ENCODE measurements around the gene SP140L. TPM values are rescaled to one million over a fixed set of nuclear protein-coding genes. Genes with fewer than 3 reads are reported as not detected.

Gene SP140L
- total RNA-seq, 4 donors from 2014 or later: 5.3 to 37.5 (median 18.3) TPM

DNA sequence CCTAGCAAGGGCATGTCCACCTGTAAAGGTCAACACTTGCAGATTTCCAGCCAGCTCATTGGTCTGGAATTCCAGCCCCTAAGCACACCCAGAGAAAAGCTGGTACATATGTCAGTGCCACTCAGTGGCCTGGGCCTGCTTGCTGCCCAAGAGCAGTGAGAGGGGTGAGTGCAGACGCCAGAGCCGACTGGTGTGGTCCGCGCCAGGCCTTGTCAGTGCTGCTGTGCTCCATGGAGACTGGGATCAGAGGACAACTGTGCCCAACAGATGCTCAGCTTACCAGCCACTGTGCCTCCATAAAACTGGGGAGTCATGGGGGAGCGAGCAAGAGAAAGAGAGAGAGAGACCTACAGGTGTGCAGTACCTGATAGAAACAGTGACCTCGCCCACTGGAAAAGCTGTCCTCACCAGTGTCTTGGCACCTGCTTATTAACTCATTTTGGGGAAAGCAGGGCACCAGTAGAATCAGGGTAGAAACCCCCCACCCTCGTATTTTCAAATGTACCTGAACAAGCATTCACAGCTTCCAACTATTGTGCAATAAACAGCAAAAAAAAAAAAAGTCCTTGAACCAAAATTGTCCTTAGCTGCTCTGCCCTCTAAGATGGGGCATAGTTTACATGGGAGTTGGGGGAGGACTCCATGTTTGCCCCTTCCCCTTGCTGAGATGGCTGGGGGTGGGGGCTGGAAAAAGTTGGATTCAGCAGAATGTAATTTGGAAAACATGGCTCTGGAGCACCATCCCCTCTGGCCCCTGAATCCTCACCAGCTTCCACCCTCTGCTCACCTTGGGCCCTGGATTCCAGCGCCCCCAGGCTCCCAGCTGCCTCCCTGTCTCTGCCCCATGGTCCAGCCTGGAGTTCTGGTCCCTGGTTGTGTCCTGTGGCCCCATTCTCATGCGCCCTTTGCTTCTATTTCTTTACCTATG lies 1.4 kb upstream of the SP140L start:
- DNase-seq (ENCODE audit: low spot score) (no peak), ATAC-seq (ENCODE audit: low FRiP score) (no peak)
- TF ChIP-seq CTCF (IDR thresholded peaks at IDR 0.05): no peak

DNA sequence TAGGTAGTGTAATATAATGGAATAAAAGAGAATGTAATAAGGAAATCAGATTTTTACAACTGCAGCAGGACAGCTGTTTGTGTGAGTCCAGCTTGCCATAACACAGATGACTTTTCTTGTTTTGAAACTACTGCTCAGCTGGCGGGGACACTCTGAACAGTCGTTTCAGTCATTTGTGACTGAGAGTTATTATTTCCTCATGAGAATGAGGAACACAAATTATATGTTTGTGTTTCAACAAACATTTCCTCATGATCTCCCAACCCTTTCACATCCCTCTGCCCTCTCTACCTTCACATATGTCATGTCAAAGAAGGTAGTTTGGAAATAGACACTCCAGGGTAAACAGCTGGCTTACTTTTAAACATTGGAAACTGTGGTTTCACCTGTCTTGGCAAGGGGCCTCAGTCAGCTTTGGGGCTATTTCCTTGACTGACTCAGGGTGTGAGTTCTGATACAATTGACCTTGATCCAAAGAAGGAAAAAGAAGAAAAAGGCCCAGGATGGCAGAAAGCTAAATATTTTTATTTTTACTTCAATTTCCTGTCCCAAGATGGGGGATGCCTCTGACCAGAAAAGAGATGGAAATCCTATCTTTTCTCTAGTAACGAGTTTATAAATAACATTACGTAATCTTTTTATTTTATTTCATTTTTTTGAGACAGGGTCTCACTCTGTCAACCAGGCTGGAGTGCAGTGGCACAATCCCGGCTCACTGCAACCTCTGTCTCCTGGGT lies 593 bp downstream of the SP140L start:
- TF ChIP-seq CTCF (IDR thresholded peaks at IDR 0.05): no peak
- no peak for DNase-seq (ENCODE audit: low spot score)
- ATAC-seq (ENCODE audit: low FRiP score): no peak

DNA sequence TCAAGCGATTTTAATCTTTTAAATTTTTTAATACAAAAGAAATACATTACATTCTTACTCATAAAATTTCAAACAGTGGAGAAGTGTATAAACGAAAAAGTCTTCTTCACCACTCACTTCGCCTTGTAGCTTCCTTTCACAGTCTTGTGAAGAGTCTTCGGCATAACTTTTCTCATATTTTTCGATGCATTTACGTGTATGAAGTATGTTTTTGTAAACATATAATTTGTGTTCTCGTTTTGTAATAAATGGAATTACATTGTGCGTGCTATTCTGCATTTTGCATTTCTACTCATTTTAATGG lies 1.1 kb downstream of the SP140L start:
- no peak for ATAC-seq (ENCODE audit: low FRiP score)
- no peak for TF ChIP-seq CTCF (IDR thresholded peaks at IDR 0.05)
- DNase-seq (ENCODE audit: low spot score): no peak

DNA sequence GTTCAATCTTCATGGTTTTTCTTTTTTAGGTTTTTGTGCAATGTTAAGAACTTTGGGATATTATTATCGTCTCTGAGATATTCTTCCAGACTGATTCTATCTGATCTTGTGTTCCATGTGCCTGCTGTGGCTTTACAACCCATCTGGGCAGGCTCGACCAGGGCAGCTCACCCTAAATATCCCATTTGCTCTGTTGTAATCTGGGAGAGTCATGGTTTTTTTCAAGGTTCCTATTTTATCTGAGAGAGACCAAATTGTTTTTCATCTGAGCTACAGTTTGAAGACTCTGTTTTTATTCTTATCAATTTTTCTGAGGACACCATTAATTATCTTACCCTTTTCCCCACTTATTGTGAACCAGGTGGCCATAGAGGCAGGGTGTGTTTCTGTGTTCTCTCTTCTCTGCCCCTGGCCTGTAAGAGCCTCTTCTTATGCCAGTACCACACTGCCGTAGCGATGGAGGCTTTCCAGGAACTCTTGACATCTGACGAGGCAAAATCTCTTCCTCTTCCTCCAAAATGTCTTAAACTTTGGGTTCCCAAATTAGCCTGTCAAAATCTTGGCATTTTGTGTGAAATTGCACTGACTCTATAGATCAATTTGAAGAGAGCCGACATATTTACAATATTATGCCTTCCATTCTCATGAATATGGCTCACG lies 3.1 kb downstream of the SP140L start:
- no peak for ATAC-seq (ENCODE audit: low FRiP score)
- no peak for TF ChIP-seq CTCF (IDR thresholded peaks at IDR 0.05)
- no peak for DNase-seq (ENCODE audit: low spot score)

DNA sequence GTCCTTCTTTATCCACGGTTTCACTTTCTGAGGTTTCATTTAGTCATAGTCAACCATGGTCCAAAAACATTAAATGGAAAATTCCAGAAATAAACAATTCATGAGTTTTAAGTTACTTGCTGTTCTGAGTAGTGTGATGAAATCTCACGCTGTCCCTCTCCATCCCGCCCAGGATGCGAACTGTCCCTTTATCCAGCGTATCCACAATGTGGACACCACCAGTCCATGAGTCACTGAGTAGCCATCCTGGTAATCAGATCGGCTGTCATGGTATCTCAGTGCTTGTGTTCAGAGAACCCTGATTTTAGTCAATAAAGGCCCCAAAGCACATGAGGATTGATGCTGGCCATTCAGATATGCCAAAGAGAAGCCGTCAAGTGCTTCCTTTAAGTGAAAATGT lies 3.7 kb downstream of the SP140L start:
- TF ChIP-seq CTCF (IDR thresholded peaks at IDR 0.05): no peak
- ATAC-seq (ENCODE audit: low FRiP score) (no peak), DNase-seq (ENCODE audit: low spot score) (no peak)

- no peak for ATAC-seq (ENCODE audit: low FRiP score)
- no peak for TF ChIP-seq CTCF (IDR thresholded peaks at IDR 0.05)
- no peak for DNase-seq (ENCODE audit: low spot score)
Observed at GRCh38 chr2:230335461-230335863, 8.5 kb downstream of the SP140L start.

Measured in omental fat pad (tissue), 4 donors.